ENCODE results near the gene FOXP1.

FOXP1 gene

GRCh38 chr3:71258526-71258925 lies 325.0 kb downstream of the FOXP1 start:
- no peak for TF ChIP-seq CTCF (IDR thresholded peaks at IDR 0.05; ENCODE audit: extremely low read depth, insufficient read depth, missing control alignments)
- DNase-seq (ENCODE audit: low spot score): no peak
- in situ Hi-C loops (cut with MboI; ENCODE audit: low pct_unique_long_range_greater_than_20kb, low sequenced_read_pairs, unreplicated experiment): no loop called here

GRCh38 chr3:71258116-71258515 lies 325.4 kb downstream of the FOXP1 start:
- TF ChIP-seq CTCF (IDR thresholded peaks at IDR 0.05; ENCODE audit: extremely low read depth, insufficient read depth, missing control alignments): no peak
- in situ Hi-C loops (cut with MboI; ENCODE audit: low pct_unique_long_range_greater_than_20kb, low sequenced_read_pairs, unreplicated experiment): no loop called here
- DNase-seq (ENCODE audit: low spot score): no peak

- in situ Hi-C loops (cut with MboI; ENCODE audit: low pct_unique_long_range_greater_than_20kb, low sequenced_read_pairs, unreplicated experiment): no loop called here
- no peak for TF ChIP-seq CTCF (IDR thresholded peaks at IDR 0.05; ENCODE audit: extremely low read depth, insufficient read depth, missing control alignments)
- DNase-seq (ENCODE audit: low spot score): no peak
Observed at GRCh38 chr3:71255498-71255897, 328.0 kb downstream of the FOXP1 start.

- in situ Hi-C loops (cut with MboI; ENCODE audit: low pct_unique_long_range_greater_than_20kb, low sequenced_read_pairs, unreplicated experiment): no loop called here
- no peak for TF ChIP-seq CTCF (IDR thresholded peaks at IDR 0.05; ENCODE audit: extremely low read depth, insufficient read depth, missing control alignments)
- no peak for DNase-seq (ENCODE audit: low spot score)
Observed at GRCh38 chr3:71254281-71255057, 329.1 kb downstream of the FOXP1 start.

- no peak for TF ChIP-seq CTCF (IDR thresholded peaks at IDR 0.05; ENCODE audit: extremely low read depth, insufficient read depth, missing control alignments)
- DNase-seq (ENCODE audit: low spot score): no peak
- in situ Hi-C loops (cut with MboI; ENCODE audit: low pct_unique_long_range_greater_than_20kb, low sequenced_read_pairs, unreplicated experiment): no loop called here
Observed at GRCh38 chr3:71253169-71253568, 330.4 kb downstream of the FOXP1 start.

- no peak for DNase-seq (ENCODE audit: low spot score)
- in situ Hi-C loops (cut with MboI; ENCODE audit: low pct_unique_long_range_greater_than_20kb, low sequenced_read_pairs, unreplicated experiment): no loop called here
- no peak for TF ChIP-seq CTCF (IDR thresholded peaks at IDR 0.05; ENCODE audit: extremely low read depth, insufficient read depth, missing control alignments)
Observed at GRCh38 chr3:71252466-71252865, 331.1 kb downstream of the FOXP1 start.

All from GM13977 (cell line).